Glutamatergic neuron (in vitro differentiated cells): Measurements from ENCODE around the gene FHOD3. TPM values are rescaled to one million over a fixed set of nuclear protein-coding genes. Genes with fewer than 3 reads are reported as not detected.

Experiments
- DNase-seq: peaks from one replicate; pipeline ENCODE4 v3.0.0; 2022
- H3K27ac Mint-ChIP-seq: one replicate; pipeline ENCODE4 v1.8.0; 2020; ENCODE audit warnings: mild to moderate bottlenecking, mixed read lengths, inconsistent platforms; ENCODE audit not compliant: unreplicated experiment
- H3K27me3 Mint-ChIP-seq: one replicate; pipeline ENCODE4 v1.8.0; 2020; ENCODE audit warnings: mild to moderate bottlenecking, moderate library complexity, mixed read lengths, inconsistent platforms; ENCODE audit not compliant: unreplicated experiment
- H3K36me3 Mint-ChIP-seq: one replicate; pipeline ENCODE4 v1.8.0; 2020; ENCODE audit warnings: mild to moderate bottlenecking, mixed read lengths, inconsistent platforms; ENCODE audit not compliant: unreplicated experiment
- H3K4me1 Mint-ChIP-seq: one replicate; pipeline ENCODE4 v1.8.0; 2020; ENCODE audit warnings: mild to moderate bottlenecking, low read depth, mixed read lengths, inconsistent platforms; ENCODE audit not compliant: unreplicated experiment
- H3K4me3 Mint-ChIP-seq: one replicate; pipeline ENCODE4 v1.8.0; 2020; ENCODE audit warnings: mild to moderate bottlenecking, mixed read lengths, inconsistent platforms; ENCODE audit not compliant: unreplicated experiment
- H3K9me3 Mint-ChIP-seq: one replicate; pipeline ENCODE4 v1.8.0; 2020; ENCODE audit warnings: mild to moderate bottlenecking, moderate library complexity, mixed read lengths, inconsistent platforms; ENCODE audit not compliant: unreplicated experiment
- total RNA-seq: library from RNA; stranded (reverse); fragmentation: NEBNext Ultra II Directional; extraction: Animal tissue kit (Norgen Biotek cat#: 25700); gene quantifications from one replicate; pipeline ENCODE4 v1.2.1, GENCODE V29; 2021; ENCODE audit not compliant: unreplicated experiment
- TF ChIP-seq, protein P1 (sequence below): fragments of 200-600 bp; sonication (generic); IDR thresholded peaks from one replicate; pipeline ENCODE4 v1.5.0; 2021; ENCODE audit not compliant: partially characterized antibody, unreplicated experiment

The FHOD3 gene
- total RNA-seq, 1 donor from 2014 or later = 21.2 TPM

DNA sequence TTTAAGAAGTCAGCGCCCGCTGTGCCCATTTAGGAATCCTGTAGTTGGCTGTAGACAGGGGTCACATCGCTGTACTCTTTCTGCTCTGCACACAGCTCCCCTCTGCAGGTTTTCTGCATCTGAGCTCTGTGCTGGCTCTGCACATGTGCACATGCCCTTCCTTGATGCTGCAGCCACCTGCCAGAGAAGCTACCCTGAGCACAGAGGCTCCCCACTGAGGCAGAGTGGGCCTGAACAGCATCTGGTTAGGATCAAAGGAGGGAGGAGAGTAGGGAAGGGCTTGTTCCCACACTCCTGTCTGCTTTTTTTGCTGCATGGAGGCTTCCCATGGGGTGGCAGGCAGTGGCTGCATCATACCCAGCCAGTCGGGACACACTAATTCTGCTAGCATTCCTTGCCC, 238.9 kb downstream of the FHOD3 start:
- H3K27ac Mint-ChIP-seq = no peak overlapping the region

GRCh38 chr18:36537289-36537688, 239.8 kb downstream of the FHOD3 start:
- Mint-ChIP-seq H3K27me3 (peaks cover 2% of the 10 kb centered on the region), H3K9me3 (no peaks in the 10 kb centered on the region), H3K36me3 (no peaks in the 10 kb centered on the region), H3K27ac (no peak overlapping the region), H3K4me1 (peaks cover 18% of the 10 kb centered on the region), H3K4me3 (no peak overlapping the region)
- TF ChIP-seq, protein P1, sequence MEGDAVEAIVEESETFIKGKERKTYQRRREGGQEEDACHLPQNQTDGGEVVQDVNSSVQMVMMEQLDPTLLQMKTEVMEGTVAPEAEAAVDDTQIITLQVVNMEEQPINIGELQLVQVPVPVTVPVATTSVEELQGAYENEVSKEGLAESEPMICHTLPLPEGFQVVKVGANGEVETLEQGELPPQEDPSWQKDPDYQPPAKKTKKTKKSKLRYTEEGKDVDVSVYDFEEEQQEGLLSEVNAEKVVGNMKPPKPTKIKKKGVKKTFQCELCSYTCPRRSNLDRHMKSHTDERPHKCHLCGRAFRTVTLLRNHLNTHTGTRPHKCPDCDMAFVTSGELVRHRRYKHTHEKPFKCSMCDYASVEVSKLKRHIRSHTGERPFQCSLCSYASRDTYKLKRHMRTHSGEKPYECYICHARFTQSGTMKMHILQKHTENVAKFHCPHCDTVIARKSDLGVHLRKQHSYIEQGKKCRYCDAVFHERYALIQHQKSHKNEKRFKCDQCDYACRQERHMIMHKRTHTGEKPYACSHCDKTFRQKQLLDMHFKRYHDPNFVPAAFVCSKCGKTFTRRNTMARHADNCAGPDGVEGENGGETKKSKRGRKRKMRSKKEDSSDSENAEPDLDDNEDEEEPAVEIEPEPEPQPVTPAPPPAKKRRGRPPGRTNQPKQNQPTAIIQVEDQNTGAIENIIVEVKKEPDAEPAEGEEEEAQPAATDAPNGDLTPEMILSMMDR = no peak
- DNase-seq = no peak

More for the DNA sequence above, 238.9 kb downstream of the FHOD3 start:
- no peak for DNase-seq
- peaks cover 6% of the 10 kb centered on the region for H3K36me3 Mint-ChIP-seq
- H3K4me1 Mint-ChIP-seq = peaks cover 24% of the 10 kb centered on the region
- TF ChIP-seq, protein P1 = no peak
- H3K9me3 Mint-ChIP-seq = peaks cover 3% of the 10 kb centered on the region
- no peak overlapping the region for H3K4me3 Mint-ChIP-seq
- peaks cover 7% of the 10 kb centered on the region for H3K27me3 Mint-ChIP-seq

- Mint-ChIP-seq H3K27ac (no peak overlapping the region), H3K36me3 (no peaks in the 10 kb centered on the region), H3K9me3 (no peaks in the 10 kb centered on the region), H3K4me1 (peaks cover 22% of the 10 kb centered on the region), H3K4me3 (no peak overlapping the region), H3K27me3 (peaks cover 2% of the 10 kb centered on the region)
- TF ChIP-seq, protein P1 = no peak
- no peak for DNase-seq
Measured at GRCh38 chr18:36539674-36540231, 242.2 kb downstream of the FHOD3 start.

- peaks cover 3% of the 10 kb centered on the region for H3K27me3 Mint-ChIP-seq
- H3K36me3 Mint-ChIP-seq = no peaks in the 10 kb centered on the region
- no peak overlapping the region for H3K4me3 Mint-ChIP-seq
- TF ChIP-seq, protein P1 = no peak
- H3K4me1 Mint-ChIP-seq = peaks cover 8% of the 10 kb centered on the region
- DNase-seq = no peak
- H3K9me3 Mint-ChIP-seq = no peaks in the 10 kb centered on the region
- H3K27ac Mint-ChIP-seq = no peak overlapping the region
Measured at GRCh38 chr18:36543030-36543429, 245.5 kb downstream of the FHOD3 start.

GRCh38 chr18:36543991-36544725, 246.6 kb downstream of the FHOD3 start:
- TF ChIP-seq, protein P1 = no peak
- peaks cover 3% of the 10 kb centered on the region for H3K27me3 Mint-ChIP-seq
- peaks cover 8% of the 10 kb centered on the region for H3K4me1 Mint-ChIP-seq
- H3K36me3 Mint-ChIP-seq = no peaks in the 10 kb centered on the region
- DNase-seq = no peak
- H3K9me3 Mint-ChIP-seq = no peaks in the 10 kb centered on the region
- no peak overlapping the region for H3K4me3 Mint-ChIP-seq
- no peak overlapping the region for H3K27ac Mint-ChIP-seq
